SK-MEL-5 (cell line): ENCODE data around the gene ELP4. TPM values are rescaled to one million over a fixed set of nuclear protein-coding genes. Genes with fewer than 3 reads are reported as not detected.

Experiments used
- DNase-seq: peaks from one replicate; pipeline ENCODE4 v3.0.0-alpha.2; 2016; ENCODE audit warnings: low read depth, low spot score
- in situ Hi-C: cut with HindIII; loops from 2 replicates; pipeline ENCODE4 v1.10.0; 2016; ENCODE audit warnings: low sequenced_read_pairs, high pct_unique_total_duplicates, low pct_unique_long_range_greater_than_20kb
- total RNA-seq: library from RNA; depleted of rRNA; stranded (reverse); fragments of >200 nt; shearing (Covaris generic); gene quantifications from 2 replicates; pipeline ENCODE4 v1.2.3, GENCODE V29; 2014; rRNA removed

Gene ELP4
- total RNA-seq, 1 experiment from 2014 or later = 18.5 TPM

DNA sequence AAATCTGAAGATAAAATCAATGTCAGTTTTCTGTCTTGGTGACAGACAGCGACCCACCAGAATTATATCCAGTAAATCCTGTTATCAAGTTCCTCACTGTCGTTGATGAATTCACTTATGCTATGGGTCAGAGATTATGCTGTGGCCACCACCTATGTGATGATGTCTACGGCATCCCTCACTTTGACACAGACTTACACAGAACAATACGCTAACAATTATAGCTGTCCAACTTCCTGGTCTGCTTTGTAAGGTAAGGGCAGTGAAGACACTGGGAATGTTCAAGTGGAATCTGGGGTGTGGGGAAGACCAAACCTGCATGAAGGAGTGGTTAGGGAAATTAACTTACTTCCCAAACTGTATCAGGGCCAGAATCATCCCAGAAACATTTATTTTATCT, 320.8 kb downstream of the ELP4 start:
- in situ Hi-C loops = no loop called here
- no peak for DNase-seq

DNA sequence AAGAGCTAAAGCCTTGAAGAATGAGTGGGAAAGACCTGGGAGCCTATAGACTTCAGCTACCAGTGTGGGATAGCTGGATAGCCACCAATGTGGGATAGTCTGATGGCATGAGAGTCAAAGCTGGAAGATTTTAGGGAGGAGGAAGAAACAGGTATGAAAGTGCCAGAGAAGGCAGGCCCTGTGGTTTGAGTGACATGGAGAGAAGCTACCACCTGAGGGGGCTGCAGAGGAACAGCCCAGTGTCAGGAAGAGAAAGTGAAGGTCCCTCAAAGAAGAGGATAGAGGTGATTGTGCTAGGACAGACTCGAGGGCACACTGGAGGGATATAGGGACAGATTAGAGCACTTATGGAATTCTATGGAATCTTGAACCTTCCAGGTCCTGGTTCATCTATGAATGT, 324.7 kb downstream of the ELP4 start:
- in situ Hi-C loops = no loop called here
- no peak for DNase-seq

Other genes with a start within 250 kb of the ELP4 start
- gene DCDC1, start 140.0 kb upstream of the ELP4 start, total RNA-seq = 0.11 TPM in 1 of 2 replicates, not detected in the other
- gene DNAJC24, start 139.9 kb upstream of the ELP4 start, total RNA-seq = 19.4 and 20.5 TPM in 2 replicates
- 16.0 and 22.1 TPM in 2 replicates for gene IMMP1L, start 145 bp upstream of the ELP4 start, total RNA-seq